Measurements from ENCODE around the gene SMARCB1. TPM values are rescaled to one million over a fixed set of nuclear protein-coding genes. Genes with fewer than 3 reads are reported as not detected.

Gene SMARCB1
- total and polyA plus RNA-seq, 2 of the 4 experiments (the other 2 are of a cell fraction), result 110 to 159 TPM

GRCh38 chr22:23781511-23782183 is 5.1 kb upstream of the SMARCB1 start:
- Histone ChIP-seq H2AK9ac (replicated peaks; ENCODE audit: low read depth, low read length, poor library complexity) (peak overlapping the region; percentile 80), H3K79me1 (ENCODE audit: low read depth in 1 of 2, low read length in 2 of 2) (peaks cover 0 to 6% of the 10 kb centered on the region in 2 experiments; a peak in 1 of 4 replicates), H4K8ac (ENCODE audit: low read depth in 2 of 2, low read length in 2 of 2) (peak overlapping the region in 1 of 2 experiments; percentile 91; a peak in 2 of 4 replicates), H3K27ac (ENCODE audit: insufficient read depth, low read length) (0 out of 2 replicates have a peak overlapping the region, but pooled peaks have one; percentile 14), H3K18ac (ENCODE audit: low read depth, low read length) (peak overlapping the region; percentile 79), H2BK20ac (ENCODE audit: low read depth, low read length) (peak overlapping the region; percentile 59), H2BK15ac (ENCODE audit: low read depth, low read length) (peak overlapping the region; percentile 51; the same call in 1 of the 3 replicates), H4K5ac (ENCODE audit: low read depth, low read length) (peak overlapping the region; percentile 64; the same call in 1 of the 2 replicates), H3K9me3 (ENCODE audit: control insufficient read depth, insufficient read depth, low read length) (no peaks in the 10 kb centered on the region), H3K14ac (replicated peaks; ENCODE audit: low read depth, low read length) (peak overlapping the region; percentile 33; the same call in 1 of the 2 replicates), H3K36me3 (ENCODE audit: control insufficient read depth, insufficient read depth, low read length) (no peaks in the 10 kb centered on the region), H2AK5ac (ENCODE audit: low read depth, low read length) (peak overlapping the region; percentile 69; the same call in 1 of the 2 replicates), H3K27me3 (ENCODE audit: control insufficient read depth, insufficient read depth, low read length) (no peaks in the 10 kb centered on the region), H2BK5ac (ENCODE audit: low read depth, low read length, poor library complexity, severe bottlenecking) (peak overlapping the region; percentile 25), H4K91ac (ENCODE audit: insufficient read depth, low read depth, low read length) (peak overlapping the region; percentile 74), H3K4me1 (ENCODE audit: control insufficient read depth, insufficient read depth, low read length) (peaks cover 22% of the 10 kb centered on the region), H3K9me1 (ENCODE audit: insufficient read depth, low read length) (peaks cover 15% of the 10 kb centered on the region), H3K4ac (ENCODE audit: low read depth, low read length) (peak overlapping the region; percentile 76), H3K56ac (ENCODE audit: extremely low read depth, insufficient read depth, low read length) (no peak overlapping the region), H3K4me3 (ENCODE audit: insufficient read depth, low read depth, low read length) (no peak overlapping the region), H3K23ac (ENCODE audit: low read depth, low read length) (0 out of 2 replicates have a peak overlapping the region, but pooled peaks have one; percentile 8), H3K4me2 (ENCODE audit: low read depth, low read length) (peak overlapping the region; percentile 20; the same call in 1 of the 2 replicates), H2AFZ (replicated peaks; ENCODE audit: low read length, poor library complexity) (peak overlapping the region; percentile 90), H2BK120ac (ENCODE audit: low read depth, low read length) (peak overlapping the region; percentile 77), H3K9ac (ENCODE audit: low read depth, low read length) (peak overlapping the region; percentile 27; the same call in 1 of the 2 replicates), H4K20me1 (ENCODE audit: insufficient read depth, low read length) (no peaks in the 10 kb centered on the region)
- TF ChIP-seq MAFK (IDR thresholded peaks at IDR 0.05; ENCODE audit: low read depth, low read length) (peak; percentile 4; the same call in 1 of the 2 replicates), POLR2A (IDR thresholded peaks at IDR 0.05; ENCODE audit: low read depth, low read length) (no peak)
- 100% methylated on average over 1 of the region's 14 CpGs; no CpG with 5 or more reads in 1 of the 2 experiments for WGBS, 2 experiments (ENCODE audit: extremely low coverage in 2 of 2, insufficient read length in 1 of 2)
- DNase-seq (peak; percentile 65), ATAC-seq (ENCODE audit: low read depth) (peak; percentile 87)
- POLR2A ChIA-PET (ENCODE audit: unreplicated experiment), result no interaction called here
- intact Hi-C loops (cut with micrococcal nuclease), result no loop called here
- dilution Hi-C loops (cut with HindIII; ENCODE audit: low sequenced_read_pairs, unreplicated experiment), result no loop called here
- no TSS peak for BruUV-seq (replicated peaks)
- in situ Hi-C loops (cut with MboI; ENCODE audit: low sequenced_read_pairs), result no loop called here
- CTCF ChIA-PET, result interaction anchor here (0.6 to 1.5 kb wide), 3 partner anchors 11 to 303 kb away, joined by 3 to 4 read pairs (median 4); no protein-coding TSS in a partner anchor
